ENCODE results near the gene KAZN. TPM values are rescaled to one million over a fixed set of nuclear protein-coding genes. Genes with fewer than 3 reads are reported as not detected.

KAZN gene
- total and polyA plus RNA-seq, 2 of the 8 experiments (the other 6 are each of a cell fraction or from before 2014, with no cell fraction given) = 3.7 to 11.8 TPM

GRCh38 chr1:15012822-15013221, 414.3 kb downstream of the KAZN start:
- TF ChIP-seq YY1 (IDR thresholded peaks at IDR 0.05; ENCODE audit: low read depth, low read length) (no peak), KDM5A (IDR thresholded peaks at IDR 0.05; ENCODE audit: low read length) (no peak), USF2 (IDR thresholded peaks at IDR 0.05; ENCODE audit: low read length) (no peak), ATF2 (IDR thresholded peaks at IDR 0.05; ENCODE audit: low read length) (no peak)
- H3K9me3 ChIP-seq (ENCODE audit: insufficient read depth in 2 of 2, low read depth in 1 of 2, low read length in 1 of 2) = no peaks in the 10 kb centered on the region

More at GRCh38 chr1:15012822-15013221, 414.3 kb downstream of the KAZN start:
- Histone ChIP-seq H2AFZ (ENCODE audit: low read length) (no peak overlapping the region), H2BK5ac (ENCODE audit: low read depth, low read length) (no peak overlapping the region), H4K8ac (ENCODE audit: extremely low read depth, insufficient read depth, low read length) (no peak overlapping the region), H2BK120ac (replicated peaks; ENCODE audit: low read depth, low read length) (no peak overlapping the region), H3K4ac (replicated peaks; ENCODE audit: insufficient read length, low read depth, low read length) (no peak overlapping the region), H2BK15ac (ENCODE audit: low read length) (no peak overlapping the region), H4K20me1 (replicated peaks in 1 of 2; ENCODE audit: control insufficient read depth in 1 of 2, insufficient read depth in 2 of 2, low read length in 2 of 2) (no peaks in the 10 kb centered on the region), H3K36me3 (ENCODE audit: control insufficient read depth in 2 of 4, insufficient read depth in 4 of 4, low read length in 3 of 4) (no peaks in the 10 kb centered on the region), H3K56ac (replicated peaks; ENCODE audit: insufficient read length, low read depth, low read length) (no peak overlapping the region), H3K4me3 (ENCODE audit: extremely low read depth in 1 of 4, insufficient read depth in 2 of 4, low read depth in 3 of 4, low read length in 4 of 4) (no peak overlapping the region), H3K79me2 (ENCODE audit: control insufficient read depth in 1 of 2, insufficient read depth in 2 of 2, low read length in 2 of 2) (no peaks in the 10 kb centered on the region), H3K27me3 (replicated peaks in 1 of 4; ENCODE audit: control insufficient read depth in 3 of 4, extremely low read depth in 1 of 4, insufficient read depth in 3 of 4, low read length in 3 of 4) (no peaks in the 10 kb centered on the region), H3K18ac (ENCODE audit: extremely low read depth, low read length) (no peak overlapping the region), H3K9ac (replicated peaks in 1 of 4; ENCODE audit: extremely low read depth in 1 of 4, low read depth in 3 of 4, low read length in 3 of 4) (no peak overlapping the region), H2AK5ac (ENCODE audit: low read depth, low read length) (no peak overlapping the region), H3K23me2 (ENCODE audit: low read depth, low read length) (no peaks in the 10 kb centered on the region), H3K4me2 (ENCODE audit: insufficient read depth in 1 of 2, low read depth in 2 of 2, low read length in 2 of 2) (no peak overlapping the region), H3K14ac (ENCODE audit: insufficient read length) (no peak overlapping the region), H4K5ac (ENCODE audit: insufficient read length, low read depth, low read length) (no peak overlapping the region), H4K91ac (replicated peaks; ENCODE audit: insufficient read length, low read length) (no peak overlapping the region), H3K79me1 (ENCODE audit: low read depth, low read length) (no peaks in the 10 kb centered on the region; the same call in 1 of the 2 replicates), H3K27ac (ENCODE audit: low read depth, low read length) (no peak overlapping the region), H3K23ac (ENCODE audit: insufficient read length) (no peak overlapping the region), H3K4me1 (replicated peaks in 1 of 4; ENCODE audit: control insufficient read depth in 3 of 4, insufficient read depth in 4 of 4, low read length in 3 of 4) (peaks cover 0 to 8% (median 2%) of the 10 kb centered on the region in 4 experiments; a peak in 6 of 7 replicates), H2BK20ac (ENCODE audit: low read length) (no peak overlapping the region), H2BK12ac (ENCODE audit: low read depth, low read length) (no peak overlapping the region)
- FAIRE-seq = no peak
- WGBS, 2 experiments (ENCODE audit: extremely low coverage in 1 of 2, insufficient coverage in 1 of 2, insufficient read length in 1 of 2, insufficient replicate concordance in 2 of 2, low coverage in 1 of 2, low lambda C conversion rate in 2 of 2, missing lambda C conversion rate in 1 of 2) = 75% methylated on average over 7 of the region's 8 CpGs; no CpG with 5 or more reads in 1 of the 2 experiments
- ChIA-PET POLR2A (ENCODE audit: partially characterized antibody) (no interaction called here), CTCF (ENCODE audit: partially characterized antibody) (interaction anchor here (0.9 to 8.2 kb wide), 7 partner anchors 11 to 87 kb away, joined by 3 to 45 read pairs (median 4); no protein-coding TSS in a partner anchor)
- DNase-seq (ENCODE audit: low read depth in 1 of 2, low spot score in 2 of 2) = no peak
